GM03348 (cell line): ENCODE results near the gene PLCH1.
"Not testable (repeated sequence)": the region's sequence is repeated elsewhere in the genome, so short reads cannot be mapped to it uniquely, and the experiment has no call there.

Experiments used
- DNase-seq: peaks from one replicate; pipeline ENCODE4 v3.0.0; 2012; ENCODE audit warnings: low spot score

Gene PLCH1

DNA sequence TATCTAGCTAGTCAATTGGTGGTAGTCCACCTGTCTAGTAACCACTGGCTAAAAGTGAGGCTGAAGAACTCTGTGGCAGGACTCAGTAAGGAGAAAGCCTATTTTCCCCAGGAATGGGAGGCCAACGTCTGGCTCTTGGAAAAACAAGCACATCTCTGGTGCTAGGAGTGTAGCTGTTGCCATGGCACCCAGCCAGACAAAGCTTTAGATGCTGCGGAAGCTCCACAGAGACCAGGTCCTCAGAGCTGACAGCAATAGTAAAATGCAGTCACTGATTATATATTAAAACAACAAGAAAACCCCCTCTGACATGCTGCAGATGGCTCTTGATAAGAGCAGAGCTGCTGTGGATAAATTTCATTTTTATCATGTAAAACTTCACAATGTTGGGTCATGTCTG, 326.5 kb downstream of the PLCH1 start:
- no peak for DNase-seq

DNA sequence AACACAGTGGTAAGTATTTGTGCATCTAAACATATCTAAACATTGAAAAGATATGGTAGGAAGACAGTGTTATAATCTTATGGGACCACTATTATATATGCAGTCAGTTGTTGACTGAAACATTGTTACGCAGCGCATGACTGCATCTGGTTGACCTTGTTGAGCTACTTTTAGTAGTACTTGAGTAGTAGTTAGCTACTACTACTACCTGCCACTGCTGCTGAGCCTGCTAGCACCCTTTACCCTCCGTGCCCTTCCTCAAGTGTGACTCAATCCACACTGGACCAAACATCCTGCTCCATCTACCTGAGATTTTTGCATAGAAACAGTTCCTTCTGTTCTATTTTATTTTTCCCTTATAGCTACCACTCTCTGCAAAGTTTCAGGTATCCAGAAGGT, 327.8 kb downstream of the PLCH1 start:
- DNase-seq: no peak

- DNase-seq: peak; percentile 55
Observed at GRCh38 chr3:155416500-155417118, 328.3 kb downstream of the PLCH1 start.

- DNase-seq: no peak
Observed at GRCh38 chr3:155412904-155413303, 332.0 kb downstream of the PLCH1 start.

DNA sequence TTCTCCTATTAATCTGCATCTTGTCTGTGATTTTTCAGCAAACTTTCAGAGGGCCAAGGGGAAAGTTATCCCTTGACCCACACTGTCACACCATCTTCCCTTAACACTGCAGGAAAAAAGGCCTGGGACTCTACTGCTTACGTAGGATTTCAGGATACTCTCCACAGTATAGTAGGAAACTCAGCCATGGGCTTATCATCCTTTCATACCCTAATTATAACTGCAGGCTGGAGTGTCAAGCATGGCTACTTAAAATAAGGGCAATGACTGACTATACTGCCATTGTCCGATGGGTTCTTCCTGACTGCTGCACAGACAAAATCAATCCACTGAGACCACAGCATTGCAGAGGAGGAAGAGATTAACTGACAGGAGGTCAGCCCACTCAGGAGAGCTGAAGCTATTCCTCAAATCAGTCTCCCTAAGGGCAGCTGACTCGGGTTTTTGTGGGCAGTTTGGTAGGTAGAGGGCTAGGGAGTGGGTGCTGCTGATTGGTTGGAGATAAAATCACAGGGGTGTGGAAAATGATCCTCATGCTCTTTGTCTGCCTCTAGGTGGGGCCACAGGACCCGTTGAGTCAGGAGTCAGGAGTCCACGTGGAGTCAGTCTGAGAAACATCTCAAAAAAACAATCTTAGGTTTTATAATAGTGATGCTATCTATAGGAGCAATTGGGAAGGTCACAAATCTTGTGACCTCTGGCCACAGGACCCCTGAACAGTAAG, 333.2 kb downstream of the PLCH1 start:
- DNase-seq: no peak

DNA sequence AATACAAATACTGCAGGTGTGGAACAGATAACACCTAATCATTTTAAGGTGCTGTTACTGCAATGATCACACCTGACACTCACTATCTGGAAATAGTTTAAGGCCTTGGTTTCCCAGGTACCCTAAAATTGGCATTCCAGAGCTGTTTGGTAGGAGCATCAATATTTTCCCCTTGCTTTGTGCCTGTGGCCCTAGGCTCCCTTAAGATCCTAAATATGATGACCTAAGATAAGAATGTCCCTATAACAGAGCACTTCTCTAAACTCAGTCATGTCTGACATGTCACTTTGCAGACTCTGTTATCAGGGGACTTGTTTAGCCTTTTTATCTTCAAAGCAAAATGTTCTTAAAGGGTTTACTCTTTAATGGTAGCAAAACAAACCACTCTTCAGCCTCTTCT, 335.5 kb downstream of the PLCH1 start:
- DNase-seq: no peak

GRCh38 chr3:155407971-155408370, 336.9 kb downstream of the PLCH1 start:
- peak; percentile 44 for DNase-seq

- no peak for DNase-seq
Observed at GRCh38 chr3:155407331-155407730, 337.5 kb downstream of the PLCH1 start.

DNA sequence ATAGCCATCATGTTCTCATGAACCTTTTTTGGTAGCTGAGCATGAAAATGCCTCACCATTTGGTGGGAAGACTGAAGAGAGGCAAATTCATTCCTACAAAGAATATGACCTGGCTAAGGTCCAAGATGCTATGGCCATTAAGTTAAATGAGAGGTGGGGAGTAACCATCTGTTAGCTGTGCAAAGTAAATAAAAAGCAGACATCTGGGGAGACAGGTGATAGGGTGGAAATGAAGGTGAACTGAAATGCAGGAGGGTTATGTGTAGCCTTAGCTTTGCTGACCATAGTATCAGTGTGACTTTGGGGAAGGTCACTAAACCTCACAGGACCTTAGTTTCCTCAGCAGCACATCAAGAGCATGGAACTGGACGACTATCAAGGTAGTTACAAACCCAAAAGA, 340.4 kb downstream of the PLCH1 start:
- no peak for DNase-seq

DNA sequence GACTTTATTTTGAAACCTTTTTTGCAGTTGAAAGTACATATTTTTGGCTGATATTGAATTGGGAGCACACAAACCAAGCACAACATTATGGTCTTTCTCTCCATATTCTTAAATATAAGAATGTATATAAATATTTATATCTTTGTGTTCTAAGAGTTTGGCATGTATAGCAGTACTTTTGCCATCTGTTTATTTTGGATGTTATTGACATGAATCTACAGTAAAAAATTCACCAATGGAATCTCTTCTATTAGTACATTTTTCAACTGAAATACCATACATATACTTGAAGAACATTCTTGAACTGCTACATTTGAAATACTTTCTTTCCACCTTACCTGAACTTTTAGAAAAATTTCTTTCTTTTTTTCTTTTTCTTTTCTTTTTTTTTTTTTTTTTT, 342.2 kb downstream of the PLCH1 start:
- no peak for DNase-seq

DNA sequence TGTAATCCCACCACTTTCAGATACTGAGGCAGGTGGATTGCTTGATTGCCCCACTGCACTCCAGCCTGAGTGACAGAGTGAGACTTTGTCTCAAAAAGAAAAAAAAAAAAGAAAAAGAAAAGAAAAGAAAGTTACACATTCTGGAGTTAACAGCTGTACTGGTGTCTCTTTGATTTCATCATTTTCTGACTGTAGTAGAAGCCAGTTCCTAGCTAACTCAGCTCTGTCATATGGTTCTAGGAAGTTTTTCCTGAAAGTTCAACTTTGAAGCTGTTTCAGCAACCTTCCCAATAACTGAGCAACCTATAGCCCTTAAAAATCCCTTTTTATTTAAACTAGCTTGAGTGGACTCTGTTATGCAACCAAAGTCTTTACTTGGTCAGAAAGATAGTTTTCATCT, 346.8 kb downstream of the PLCH1 start:
- DNase-seq: peak; percentile 42

DNA sequence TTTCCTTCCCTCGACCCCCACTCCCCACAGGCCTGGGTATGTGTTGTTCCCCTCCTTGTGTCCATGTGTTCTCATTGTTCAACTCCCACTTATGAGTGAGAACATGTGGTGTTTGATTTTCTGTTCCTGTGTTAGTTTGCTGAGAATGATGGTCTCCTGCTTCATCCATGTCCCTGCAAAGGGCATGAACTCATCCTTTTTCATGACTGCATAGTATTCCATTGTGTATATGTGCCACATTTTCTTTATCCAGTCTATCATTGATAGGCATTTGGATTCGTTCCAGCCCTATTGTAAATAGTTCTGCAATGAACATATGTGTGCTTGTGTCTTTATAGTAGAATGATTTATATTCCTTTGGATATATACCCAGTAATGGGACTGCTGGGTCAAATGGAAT, 350.0 kb downstream of the PLCH1 start:
- not testable (repeated sequence) for DNase-seq

DNA sequence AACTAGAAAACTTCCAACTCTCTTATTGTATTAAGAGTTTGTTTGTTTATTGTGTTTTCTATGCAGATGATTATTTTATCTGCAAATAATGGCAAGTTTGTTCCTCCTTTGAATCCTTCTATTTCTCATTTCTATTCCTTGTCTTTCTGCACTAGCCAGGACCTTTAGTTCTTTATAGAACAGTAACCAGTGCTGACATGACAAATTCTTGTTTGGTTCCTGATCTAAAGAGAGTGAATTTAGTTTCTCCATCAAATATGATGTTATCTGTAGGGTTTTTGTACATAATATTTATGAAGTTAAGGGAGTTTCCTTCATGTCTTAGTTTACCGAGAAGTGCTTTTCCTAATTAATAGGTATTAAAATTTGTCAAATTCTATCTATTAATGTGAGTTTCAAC, 350.6 kb downstream of the PLCH1 start:
- no peak for DNase-seq

DNA sequence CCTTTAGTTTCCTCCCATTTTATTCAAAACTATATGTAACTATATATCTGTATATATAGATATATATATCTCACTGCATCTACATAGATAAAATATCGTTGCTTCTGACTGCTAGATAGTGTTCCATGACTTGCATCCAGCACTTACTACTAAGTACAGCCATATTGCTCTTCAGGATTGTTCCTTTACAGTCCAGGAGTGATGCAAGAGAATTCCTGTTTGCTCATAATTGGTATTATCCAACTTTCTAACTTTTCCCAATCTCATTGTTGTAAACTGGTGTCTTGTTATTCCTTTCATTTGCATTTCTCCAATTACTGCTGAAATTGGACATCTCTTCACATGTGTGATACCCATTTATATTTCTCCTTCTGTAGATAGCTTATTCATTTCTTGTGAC, 351.6 kb downstream of the PLCH1 start:
- DNase-seq: peak; percentile 16

GRCh38 chr3:155392138-155392537, 352.7 kb downstream of the PLCH1 start:
- peak; percentile 15 for DNase-seq

GRCh38 chr3:155391551-155391958, 353.3 kb downstream of the PLCH1 start:
- DNase-seq: peak; percentile 87

- peak; percentile 64 for DNase-seq
Observed at GRCh38 chr3:155391104-155391503, 353.8 kb downstream of the PLCH1 start.

DNA sequence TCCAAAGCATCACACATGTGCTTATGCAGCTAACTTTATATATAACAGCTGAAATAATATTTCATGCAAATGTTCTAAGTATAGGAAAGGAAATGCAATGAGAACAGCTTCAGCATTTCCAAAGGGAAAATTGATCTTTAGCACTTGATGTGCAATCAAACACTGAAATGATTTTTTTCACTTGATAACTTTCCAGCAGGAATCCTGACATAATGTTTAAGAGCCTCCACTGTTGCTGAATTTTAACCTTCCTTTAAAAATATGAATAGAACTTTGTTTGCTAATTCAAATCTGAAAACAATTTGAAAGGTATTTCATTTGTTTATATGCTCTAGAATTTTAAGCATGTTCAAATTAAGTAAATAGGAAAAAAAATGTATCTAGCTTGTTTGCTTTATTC, 354.5 kb downstream of the PLCH1 start:
- no peak for DNase-seq

GRCh38 chr3:155388417-155388816, 356.5 kb downstream of the PLCH1 start:
- DNase-seq: no peak

GRCh38 chr3:155387571-155387970, 357.3 kb downstream of the PLCH1 start:
- DNase-seq: no peak

DNA sequence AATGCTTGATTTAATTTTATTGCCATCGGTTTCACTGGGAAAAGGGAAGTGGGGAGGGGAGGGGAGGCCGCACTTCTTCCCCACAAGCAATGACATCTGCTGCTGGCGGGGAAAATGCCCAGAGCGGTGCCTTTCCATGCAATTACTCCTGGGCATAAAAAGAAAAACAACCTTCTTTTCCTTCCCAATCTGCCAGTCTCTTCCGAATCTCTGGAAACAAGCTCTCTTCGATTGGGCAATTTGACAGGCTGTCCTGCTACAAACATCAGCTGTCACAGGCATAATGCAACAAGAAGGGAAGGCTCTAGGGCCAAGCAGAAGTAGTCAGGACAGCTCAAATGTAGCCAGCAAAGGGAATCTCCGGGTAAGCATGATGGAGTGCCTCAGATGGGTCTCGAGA, 358.0 kb downstream of the PLCH1 start:
- DNase-seq: no peak

DNA sequence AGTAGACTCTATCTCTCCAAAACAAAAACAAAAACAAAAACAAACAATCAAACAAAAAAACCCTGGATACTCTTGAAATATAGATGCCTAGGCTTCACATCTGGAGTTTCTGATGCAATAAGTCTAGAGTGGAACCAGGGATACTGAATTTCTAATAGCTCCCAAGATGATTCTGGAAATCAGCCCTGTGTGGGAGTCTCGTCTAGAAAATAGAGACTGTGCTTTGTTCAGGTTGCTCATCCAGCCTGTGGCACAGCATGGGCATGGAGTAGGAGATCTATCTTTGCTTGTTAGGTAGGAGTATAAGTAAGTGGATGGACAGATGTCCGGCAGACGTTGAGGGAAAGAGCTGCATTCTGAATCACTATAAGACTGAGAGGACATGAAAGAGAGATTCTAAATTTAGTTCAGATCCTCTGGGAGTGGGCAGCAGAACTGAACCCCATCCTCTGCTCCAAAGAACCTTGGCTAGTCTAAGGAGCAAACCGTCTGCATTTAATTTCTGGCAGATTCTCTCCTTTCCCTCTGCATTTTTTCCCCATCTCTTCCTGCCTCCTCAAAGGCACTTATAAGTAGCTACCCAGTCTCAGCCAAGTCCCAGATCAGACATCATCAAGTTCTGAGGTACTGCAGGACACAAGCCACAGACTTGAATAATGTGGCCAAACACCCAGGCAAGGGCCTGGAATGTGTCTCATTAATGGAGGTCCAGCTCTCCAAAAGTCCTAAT, 358.8 kb downstream of the PLCH1 start:
- DNase-seq: peak; percentile 38

- DNase-seq: peak; percentile 84
Observed at GRCh38 chr3:155382396-155383042, 362.4 kb downstream of the PLCH1 start.
